Type B pancreatic cell (in vitro differentiated cells): Measurements from ENCODE around the gene CCDC86. TPM values are rescaled to one million over a fixed set of nuclear protein-coding genes. Genes with fewer than 3 reads are reported as not detected.

Experiments used
- DNase-seq: peaks from one replicate; pipeline ENCODE4 v3.0.0; 2021; ENCODE audit warnings: mixed read lengths; ENCODE audit not compliant: unreplicated experiment; ENCODE audit errors: extremely low spot score
- H3K27ac Mint-ChIP-seq: 2 replicates; pipeline ENCODE4 v1.8.0; 2021; ENCODE audit warnings: mild to moderate bottlenecking, mixed read lengths
- H3K27me3 Mint-ChIP-seq: 2 replicates; pipeline ENCODE4 v1.8.0; 2021; ENCODE audit warnings: mixed read lengths
- H3K36me3 Mint-ChIP-seq: 2 replicates; pipeline ENCODE4 v1.8.0; 2021; ENCODE audit warnings: mixed read lengths
- H3K4me1 Mint-ChIP-seq: one replicate; pipeline ENCODE4 v1.8.0; 2021; ENCODE audit warnings: mixed read lengths; ENCODE audit not compliant: unreplicated experiment
- H3K4me3 Mint-ChIP-seq: 2 replicates; pipeline ENCODE4 v1.8.0; 2021; ENCODE audit warnings: mild to moderate bottlenecking, mixed read lengths
- H3K9me3 Mint-ChIP-seq: 2 replicates; pipeline ENCODE4 v1.8.0; 2021; ENCODE audit warnings: mixed read lengths
- CTCF ChIP-seq: fragments of 200-600 bp; sonication (generic); conservative IDR thresholded peaks from 2 replicates; pipeline ENCODE4 v1.5.0; 2021; ENCODE audit warnings: antibody characterized with exemption, mild to moderate bottlenecking
- total RNA-seq: library from RNA; stranded (reverse); gene quantifications from 2 replicates; pipeline ENCODE4 v1.2.1, GENCODE V29; 2021; ENCODE audit warnings: low replicate concordance

The CCDC86 gene
- total RNA-seq, 1 donor from 2014 or later, result 31.1 TPM

DNA sequence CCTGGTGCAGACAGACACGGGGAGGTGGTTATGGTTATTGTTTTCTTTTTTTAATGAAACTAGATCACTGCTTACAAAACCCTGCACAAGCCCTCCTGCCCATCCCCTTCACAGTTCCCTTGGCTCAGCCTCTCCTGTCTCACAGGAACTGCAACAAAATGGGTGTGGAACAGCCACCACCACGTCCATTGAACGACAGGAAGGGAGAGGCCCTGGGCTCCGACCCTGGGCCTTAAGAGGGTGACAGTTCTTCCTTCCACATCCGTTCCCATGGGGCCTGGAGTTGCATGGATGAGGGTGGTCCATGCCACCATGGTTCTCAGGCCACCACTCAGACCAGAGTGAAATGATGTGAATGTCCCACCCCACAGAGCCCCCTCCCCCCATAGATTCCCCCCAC, 48.8 kb downstream of the CCDC86 start:
- H3K27me3 Mint-ChIP-seq, result no peaks in the 10 kb centered on the region
- no peak for TF ChIP-seq CTCF
- DNase-seq, result no peak
- H3K4me1 Mint-ChIP-seq, result peaks cover 11% of the 10 kb centered on the region
- no peak overlapping the region for H3K4me3 Mint-ChIP-seq
- H3K9me3 Mint-ChIP-seq, result no peaks in the 10 kb centered on the region
- no peak overlapping the region for H3K27ac Mint-ChIP-seq
- peaks cover 25% of the 10 kb centered on the region for H3K36me3 Mint-ChIP-seq

GRCh38 chr11:60891103-60891741, 49.3 kb downstream of the CCDC86 start:
- H3K27me3 Mint-ChIP-seq, result no peaks in the 10 kb centered on the region
- DNase-seq, result no peak
- H3K36me3 Mint-ChIP-seq, result peaks cover 27% of the 10 kb centered on the region

DNA sequence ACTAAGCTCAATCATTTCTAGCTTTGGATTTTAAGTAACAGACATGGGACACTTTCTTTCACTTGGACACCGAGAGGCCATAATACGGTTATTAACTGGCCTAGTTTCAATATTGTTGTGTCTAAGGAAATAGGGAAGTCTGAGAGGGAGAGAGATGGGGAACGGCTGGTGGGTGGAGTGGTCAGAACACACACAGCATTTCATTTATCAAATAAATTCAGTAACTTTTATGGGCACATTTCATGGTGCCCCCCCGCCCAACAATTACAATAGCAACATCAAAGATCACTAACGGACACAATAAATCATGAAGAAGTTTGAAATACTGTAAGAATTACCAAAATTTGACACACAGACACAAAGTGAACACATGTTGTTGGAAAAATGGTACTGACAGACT, 53.8 kb downstream of the CCDC86 start:
- DNase-seq, result no peak
- TF ChIP-seq CTCF, result no peak
- Mint-ChIP-seq H3K36me3 (peaks cover 19% of the 10 kb centered on the region), H3K4me1 (no peaks in the 10 kb centered on the region), H3K27me3 (no peaks in the 10 kb centered on the region), H3K4me3 (no peak overlapping the region), H3K27ac (no peak overlapping the region), H3K9me3 (no peaks in the 10 kb centered on the region)

More at GRCh38 chr11:60891103-60891741, 49.3 kb downstream of the CCDC86 start:
- Mint-ChIP-seq H3K4me1 (peaks cover 11% of the 10 kb centered on the region), H3K27ac (peak overlapping the region; percentile 46), H3K9me3 (no peaks in the 10 kb centered on the region), H3K4me3 (no peak overlapping the region)
- TF ChIP-seq CTCF, result no peak

DNA sequence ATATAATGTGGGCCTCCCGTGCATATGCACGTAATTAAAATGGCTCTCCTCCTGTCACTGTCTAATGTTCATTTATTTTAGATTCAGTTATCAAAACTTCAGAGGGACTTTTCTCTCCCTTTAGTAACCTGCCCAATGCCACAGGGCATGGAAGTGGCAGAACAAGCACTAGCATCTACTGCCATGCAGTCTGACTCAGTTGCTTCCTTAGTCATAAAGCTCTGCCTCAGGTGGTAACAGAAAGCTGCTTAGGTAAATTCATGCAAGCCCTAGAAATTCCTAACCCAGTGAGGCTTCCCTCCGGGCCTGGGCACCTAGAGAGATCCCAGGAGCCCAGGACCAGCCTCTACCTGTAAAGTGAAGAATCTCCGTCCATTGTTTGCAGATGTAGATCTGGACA, 55.6 kb downstream of the CCDC86 start:
- no peak for TF ChIP-seq CTCF
- Mint-ChIP-seq H3K27me3 (no peaks in the 10 kb centered on the region), H3K27ac (no peak overlapping the region), H3K4me1 (no peaks in the 10 kb centered on the region), H3K9me3 (no peaks in the 10 kb centered on the region), H3K4me3 (no peak overlapping the region), H3K36me3 (peaks cover 14% of the 10 kb centered on the region)
- DNase-seq, result no peak

- H3K9me3 Mint-ChIP-seq, result no peaks in the 10 kb centered on the region
- DNase-seq, result no peak
- peak overlapping the region; percentile 52 for H3K27ac Mint-ChIP-seq
- H3K27me3 Mint-ChIP-seq, result no peaks in the 10 kb centered on the region
- peaks cover 10% of the 10 kb centered on the region for H3K36me3 Mint-ChIP-seq
- peak; percentile 94 for TF ChIP-seq CTCF
- H3K4me3 Mint-ChIP-seq, result no peak overlapping the region
- peaks cover 5% of the 10 kb centered on the region for H3K4me1 Mint-ChIP-seq
Observed at GRCh38 chr11:60899046-60899936, 57.4 kb downstream of the CCDC86 start.
